Measurements from ENCODE around the gene SPTAN1.

The SPTAN1 gene

DNA sequence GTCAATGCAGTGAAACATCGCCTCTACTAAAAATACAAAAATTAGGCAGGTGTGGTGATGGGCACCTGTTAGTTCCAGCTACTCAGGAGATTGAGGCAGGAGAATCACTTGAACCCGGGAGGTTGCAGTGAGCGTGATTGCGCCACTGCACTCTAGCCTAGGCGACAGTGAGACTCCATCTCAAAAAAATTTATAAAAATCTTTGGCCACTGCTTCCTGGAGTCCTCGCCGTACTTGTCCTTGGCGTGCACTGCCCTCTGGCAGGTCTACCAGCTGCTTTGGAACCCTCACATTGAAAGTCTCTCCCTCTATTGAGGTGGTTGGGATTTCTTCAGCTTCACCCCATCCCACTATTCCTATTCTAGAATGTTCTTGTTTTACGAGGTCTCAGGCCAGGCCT lies 79.2 kb downstream of the SPTAN1 start:
- no peak for DNase-seq

DNA sequence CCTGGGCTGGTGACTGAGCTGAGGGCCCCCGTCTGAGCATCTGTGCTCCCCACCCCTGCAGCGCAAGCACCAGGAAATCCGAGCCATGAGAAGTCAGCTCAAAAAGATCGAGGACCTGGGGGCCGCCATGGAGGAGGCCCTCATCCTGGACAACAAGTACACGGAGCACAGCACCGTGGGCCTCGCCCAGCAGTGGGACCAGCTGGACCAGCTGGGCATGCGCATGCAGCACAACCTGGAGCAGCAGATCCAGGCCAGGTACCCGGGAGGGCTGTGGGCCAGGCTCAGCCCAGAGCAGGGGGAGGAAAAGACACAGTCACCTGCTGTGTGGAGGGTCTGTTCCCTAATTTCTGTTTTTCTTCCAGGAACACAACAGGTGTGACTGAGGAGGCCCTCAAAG lies 79.7 kb downstream of the SPTAN1 start:
- DNase-seq = no peak

DNA sequence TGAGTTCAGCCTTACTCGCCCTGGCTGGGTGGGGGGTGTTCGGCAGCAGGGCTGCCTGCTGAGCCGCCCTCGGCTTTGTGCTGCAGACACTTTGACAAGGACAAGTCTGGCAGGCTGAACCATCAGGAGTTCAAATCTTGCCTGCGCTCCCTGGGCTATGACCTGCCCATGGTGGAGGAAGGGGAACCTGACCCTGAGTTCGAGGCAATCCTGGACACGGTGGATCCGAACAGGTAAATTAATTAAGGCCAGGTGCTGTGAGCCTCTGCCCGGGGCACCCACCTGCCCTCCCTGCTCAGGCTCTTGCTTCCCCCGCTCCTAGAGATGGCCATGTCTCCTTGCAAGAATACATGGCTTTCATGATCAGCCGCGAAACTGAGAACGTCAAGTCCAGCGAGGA lies 80.1 kb downstream of the SPTAN1 start:
- DNase-seq = no peak

DNA sequence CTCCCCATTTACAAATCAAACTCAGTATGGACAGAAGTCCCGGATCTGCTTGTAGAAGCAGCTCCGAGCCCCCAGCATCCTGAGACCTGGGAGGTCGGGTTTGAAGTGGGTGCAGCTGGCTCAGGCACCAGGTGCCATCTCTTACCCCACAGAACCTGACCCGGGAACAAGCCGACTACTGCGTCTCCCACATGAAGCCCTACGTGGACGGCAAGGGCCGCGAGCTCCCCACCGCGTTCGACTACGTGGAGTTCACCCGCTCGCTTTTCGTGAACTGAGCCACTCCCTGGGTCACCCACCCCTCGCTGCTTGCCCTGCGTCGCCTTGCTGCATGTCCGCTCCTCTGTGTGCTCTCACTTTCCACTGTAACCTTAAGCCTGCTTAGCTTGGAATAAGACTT lies 80.7 kb downstream of the SPTAN1 start:
- DNase-seq = no peak

DNA sequence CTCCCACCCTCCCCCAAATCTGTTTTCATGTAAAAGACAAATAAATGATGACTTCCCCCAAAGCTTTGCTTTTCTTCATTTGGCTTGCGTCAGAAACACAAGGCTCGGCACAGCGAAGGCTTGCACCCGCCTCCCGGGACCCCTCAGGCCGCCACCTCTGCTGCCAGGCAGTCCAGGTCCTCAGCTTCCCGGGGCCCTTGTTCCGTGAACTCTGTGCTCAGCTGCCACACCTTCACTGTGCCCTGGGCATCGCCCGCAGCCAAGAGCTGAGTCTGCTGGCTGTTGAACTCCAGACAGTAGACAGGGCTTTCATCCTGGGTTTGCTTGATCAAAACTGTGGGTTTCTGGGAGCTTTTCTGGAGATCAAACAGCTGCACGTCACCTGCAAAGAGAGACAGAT lies 81.2 kb downstream of the SPTAN1 start:
- no peak for DNase-seq

DNA sequence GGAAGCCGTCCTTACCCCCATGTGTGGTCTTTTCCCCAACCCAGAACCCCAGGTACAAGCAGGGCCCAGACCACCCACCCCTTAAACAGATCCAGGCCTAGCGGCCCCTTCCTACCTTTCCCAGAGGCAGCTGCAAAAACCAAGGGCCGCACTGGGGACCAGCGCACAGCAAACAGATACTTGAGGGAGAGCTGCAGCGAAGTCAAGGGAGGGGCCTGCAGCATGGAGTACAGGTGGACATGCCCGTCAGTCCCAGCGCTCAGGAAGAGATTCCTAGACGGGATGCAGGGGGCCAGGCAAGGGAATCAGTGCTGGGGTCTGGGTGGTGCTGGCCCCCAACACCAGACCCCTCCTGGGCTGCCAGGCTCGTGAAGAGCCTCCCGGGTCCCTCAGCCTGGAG lies 81.7 kb downstream of the SPTAN1 start:
- DNase-seq = no peak

DNA sequence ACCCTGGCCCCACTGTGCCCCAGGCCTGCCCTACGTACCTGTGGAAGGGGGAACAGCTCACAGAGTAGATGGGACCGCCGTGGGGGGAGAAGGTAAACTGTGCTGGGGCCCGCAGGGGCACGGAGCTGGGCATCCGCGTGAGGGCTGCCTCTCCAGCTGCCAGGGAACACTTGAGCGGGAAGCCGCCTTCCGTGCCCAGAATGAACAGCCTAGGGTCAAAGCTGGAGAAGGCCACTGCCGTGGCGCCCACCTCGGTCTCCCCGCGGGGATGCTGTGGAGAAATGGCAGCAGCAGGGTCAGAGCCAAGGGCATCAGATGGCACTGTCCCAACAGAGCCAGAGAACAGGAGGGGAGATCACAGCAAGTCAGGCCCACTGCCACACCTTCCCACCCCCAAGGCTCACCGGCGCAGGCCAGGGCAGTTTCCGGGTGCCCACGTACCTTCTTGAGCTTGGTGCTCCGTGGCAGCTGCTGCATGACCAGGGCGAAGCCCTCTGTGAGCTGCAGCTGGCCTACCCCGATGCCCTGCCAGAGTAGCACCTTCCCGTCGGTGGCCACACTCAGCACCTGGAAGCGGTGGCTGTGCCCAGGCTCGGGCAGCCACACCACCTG lies 82.4 kb downstream of the SPTAN1 start:
- DNase-seq = no peak

DNA sequence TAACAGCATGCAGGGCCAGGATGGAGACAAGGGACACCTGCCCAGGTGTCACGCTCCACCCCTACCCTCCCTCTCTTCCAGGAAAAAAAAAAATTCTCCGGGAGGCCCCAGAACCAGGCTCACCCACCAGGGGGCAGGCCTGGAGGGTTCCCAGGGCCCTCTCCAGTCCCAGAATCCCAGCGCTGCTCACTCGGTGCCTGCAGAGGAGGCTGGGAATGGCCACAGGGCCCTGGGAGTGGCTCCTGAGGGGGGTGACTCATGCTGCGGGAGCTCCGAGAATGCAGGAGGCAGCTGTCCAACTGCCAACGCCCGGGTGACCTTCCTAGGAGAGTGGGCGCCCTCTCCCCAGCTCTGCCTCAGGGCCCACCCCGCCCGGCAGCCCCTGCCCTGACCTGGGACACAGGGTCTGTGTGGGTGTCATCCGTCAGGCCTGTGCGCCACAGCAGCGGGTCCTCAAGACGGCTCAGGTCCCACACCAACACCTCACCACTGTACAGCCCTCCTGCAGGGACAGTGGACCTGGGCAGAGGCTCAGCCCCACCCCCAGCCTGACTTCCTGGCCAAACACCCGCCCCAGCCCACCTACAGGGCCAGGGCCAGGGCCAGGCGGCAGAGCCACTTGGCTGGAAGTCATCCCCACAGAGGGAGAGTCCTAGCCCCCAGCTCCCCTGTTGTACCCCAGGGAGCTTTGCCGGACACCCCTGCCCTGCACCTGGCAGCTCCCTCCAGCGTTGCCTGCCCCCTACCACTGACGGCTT lies 83.1 kb downstream of the SPTAN1 start:
- peak in 6 of 56 donors; percentile 15 to 41 (median 25) for DNase-seq

DNA sequence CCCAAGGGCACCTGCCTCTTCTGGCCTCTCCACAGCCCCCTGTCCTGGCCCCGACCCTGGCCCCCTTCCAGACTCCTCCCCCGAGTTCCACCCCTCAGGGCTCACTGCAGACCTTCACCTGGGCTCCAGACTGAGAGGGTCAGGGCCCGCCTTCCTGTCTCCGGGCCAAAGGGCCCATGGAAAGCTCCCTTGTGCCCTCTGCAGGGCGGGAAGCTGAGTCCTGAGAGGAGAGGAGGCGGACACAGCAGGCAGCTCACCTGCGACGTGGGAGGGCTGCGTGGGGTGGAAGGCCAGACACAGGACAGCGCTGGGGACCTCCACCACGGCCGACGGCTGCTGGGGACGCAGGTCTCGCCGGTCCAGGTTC lies 83.6 kb downstream of the SPTAN1 start:
- no peak for DNase-seq

DNA sequence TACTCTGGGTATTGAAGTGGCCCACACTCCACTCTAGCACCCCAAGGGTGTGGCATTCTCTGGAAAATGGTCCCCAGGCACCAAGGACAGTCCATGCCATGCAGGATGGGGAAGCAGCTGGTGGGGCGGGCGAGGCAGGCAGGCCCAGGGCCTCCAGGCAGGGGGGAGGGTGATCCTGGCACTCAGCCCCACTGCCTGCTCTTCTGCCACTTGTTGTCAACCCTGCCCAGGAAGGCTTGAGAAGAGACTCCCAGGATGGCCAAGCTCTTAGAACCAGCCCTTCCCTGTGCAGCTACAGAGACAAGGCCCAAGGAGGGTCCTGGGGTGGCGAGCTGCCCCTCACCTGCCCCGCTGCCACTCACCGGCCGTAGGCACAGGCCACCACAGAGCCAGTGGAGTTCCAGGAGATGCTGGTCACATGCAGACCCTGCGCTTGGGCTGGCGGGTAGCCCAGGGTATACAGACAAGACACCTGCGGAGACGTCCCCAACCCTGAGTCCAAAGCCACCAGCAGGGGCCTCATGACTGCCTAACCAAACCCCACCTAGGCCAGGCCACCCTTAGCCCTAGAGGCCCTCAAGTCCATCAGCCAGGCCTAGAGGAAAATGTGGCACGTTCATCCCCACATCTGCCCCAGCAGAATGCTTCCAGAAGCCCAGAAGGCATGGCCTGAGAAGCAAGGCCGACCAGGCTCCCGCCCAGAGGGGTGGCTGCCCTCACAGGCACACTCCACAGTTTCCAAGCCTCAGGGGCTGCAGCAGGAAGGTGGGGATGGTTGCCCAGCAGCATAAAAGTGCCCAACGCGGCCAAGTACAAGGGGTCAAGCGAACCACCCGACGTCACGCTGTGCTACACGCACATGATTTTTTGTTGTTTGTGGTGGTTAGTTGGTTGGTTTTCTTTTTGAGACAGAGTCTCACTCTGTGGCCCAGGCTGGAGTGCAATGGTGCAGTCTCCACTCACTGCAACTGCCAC lies 84.5 kb downstream of the SPTAN1 start:
- no peak for DNase-seq

DNA sequence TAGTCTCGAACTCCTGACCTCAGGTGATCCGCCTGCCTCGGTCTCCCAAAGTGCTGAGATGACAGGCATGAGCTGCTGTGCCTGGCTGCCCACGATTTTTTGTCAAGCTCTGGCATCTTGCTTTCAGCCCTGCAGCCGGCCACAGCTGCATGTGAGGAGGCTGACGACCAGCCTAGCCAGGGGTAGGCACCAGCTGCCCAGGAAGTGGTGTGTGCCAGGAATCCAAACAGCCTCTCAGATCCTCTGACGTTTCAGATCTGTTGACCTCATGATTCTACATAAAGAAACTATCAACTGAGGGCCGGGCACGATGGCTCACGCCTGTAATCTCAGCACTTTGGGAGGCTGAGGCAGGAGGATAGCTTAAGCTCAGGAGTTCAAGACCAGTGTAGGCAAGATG lies 85.3 kb downstream of the SPTAN1 start:
- DNase-seq = peak in 16 of 56 donors; percentile 15 to 66 (median 31)

DNA sequence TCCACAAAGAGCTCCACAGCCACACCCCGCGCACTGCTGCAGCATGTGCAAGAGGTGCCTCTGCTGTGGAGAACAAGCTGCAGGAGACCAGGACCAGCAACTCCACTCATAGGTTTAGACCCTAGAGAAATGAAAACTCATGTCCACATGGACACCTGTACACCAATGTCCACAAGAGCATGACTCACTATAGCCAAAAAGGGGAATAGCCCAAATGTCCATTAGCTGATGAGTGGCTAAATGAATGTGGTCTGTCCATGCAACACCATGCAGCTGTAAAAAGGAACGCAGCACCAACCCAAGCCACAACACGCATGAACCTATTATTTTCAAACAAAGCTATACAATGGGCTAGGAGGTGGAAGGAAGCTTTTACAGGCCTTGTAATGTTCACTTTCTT lies 86.2 kb downstream of the SPTAN1 start:
- DNase-seq = no peak

DNA sequence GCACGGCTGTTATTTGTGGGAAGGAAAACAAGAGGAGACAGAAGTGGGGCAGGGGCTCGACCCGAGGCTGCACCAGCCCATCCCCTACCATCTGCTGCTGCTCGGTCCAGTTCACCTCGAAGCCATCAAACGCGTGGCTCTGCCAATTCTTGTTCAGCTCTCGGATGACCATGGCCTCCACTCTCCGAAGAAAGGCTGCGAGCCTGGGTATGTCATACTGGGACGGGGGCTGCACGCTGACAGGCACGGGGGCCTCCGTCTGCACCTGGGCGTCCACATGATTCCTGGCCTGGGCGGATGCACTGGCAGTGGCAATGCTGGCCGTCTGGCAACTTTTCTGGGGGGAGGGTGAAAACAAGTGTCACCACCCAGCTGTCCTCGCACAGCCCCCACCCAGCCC lies 88.2 kb downstream of the SPTAN1 start:
- no peak for DNase-seq

DNA sequence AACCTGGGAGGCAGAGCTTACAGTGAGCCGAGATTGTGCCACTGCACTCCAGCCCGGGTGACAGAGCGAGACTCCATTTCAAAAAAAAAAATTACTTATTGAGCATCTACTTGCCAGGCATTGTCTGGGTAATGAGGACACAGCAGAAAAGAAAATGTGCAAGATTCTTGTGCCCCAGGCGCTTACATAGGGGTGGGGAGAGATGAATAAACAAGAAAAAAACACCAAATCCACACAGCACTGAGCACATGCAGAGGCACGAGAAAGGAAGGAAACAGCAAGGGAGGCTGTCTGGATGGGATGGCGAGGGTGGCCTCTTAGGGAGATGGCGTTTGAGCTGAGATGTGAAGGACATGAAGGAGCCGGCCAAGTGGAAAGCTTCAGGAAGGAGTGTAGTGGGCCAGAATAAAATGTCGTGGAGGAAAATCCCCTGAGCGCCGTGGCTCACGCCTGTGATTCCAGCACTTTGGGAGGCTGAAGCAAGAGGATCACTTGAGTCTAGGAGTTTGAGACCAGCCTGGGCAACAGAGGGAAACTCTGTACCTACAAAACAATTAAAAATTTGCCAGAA lies 90.4 kb downstream of the SPTAN1 start:
- DNase-seq = no peak

DNA sequence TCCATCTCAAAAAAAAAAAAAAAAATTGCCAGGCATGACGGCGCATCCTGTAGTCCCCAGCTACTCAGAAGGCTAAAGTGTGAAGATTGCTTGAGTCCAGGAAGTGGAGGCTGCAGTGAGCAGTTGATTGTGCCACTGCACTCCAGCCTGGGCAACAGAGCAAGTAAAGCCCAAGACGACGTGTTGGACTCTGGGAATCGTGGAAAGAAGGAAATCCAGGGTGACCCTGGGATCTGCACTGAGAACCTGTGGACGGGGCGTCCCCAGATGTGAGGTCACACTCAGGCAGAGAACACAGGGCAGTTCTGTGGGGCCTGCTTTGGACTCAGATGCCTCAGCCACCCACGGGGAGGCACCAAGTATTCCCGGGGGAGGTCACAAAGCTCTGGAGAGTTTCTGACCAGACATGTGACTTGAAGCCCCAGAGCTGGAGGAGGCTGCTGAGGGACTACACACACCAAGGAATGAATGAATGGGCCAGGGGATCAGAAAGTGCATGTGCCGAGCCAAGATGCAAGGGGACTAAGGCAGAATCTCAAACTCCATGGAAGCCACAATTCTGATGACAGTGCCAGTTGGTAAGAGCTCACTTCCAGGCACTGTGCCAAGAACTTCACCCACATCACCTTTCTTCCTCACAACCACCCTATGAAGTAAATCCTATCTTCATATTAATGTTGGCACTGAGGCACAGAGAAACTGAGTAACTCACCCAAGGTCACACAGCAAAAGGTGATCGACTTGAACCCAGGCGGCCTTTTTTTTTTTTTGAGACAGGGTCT lies 91.3 kb downstream of the SPTAN1 start:
- no peak for DNase-seq

DNA sequence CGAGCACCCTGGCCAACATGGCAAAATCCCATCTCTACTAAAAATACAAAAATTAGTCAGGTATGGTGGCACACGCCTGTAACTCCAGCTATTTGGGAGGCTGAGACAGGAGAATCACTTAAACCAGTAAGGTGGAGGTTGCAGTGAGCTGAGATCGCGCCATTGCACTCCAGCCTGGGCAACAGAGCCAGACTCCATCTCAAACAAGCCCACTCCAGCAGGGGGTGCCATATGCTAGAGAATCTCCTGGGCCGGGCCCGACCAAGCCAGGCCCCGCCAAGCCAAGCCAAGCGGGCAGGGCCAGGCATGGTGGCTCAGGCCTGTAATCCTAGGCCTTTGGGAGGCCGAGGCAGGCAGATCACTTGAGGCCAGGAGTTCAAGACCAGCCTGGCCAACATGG lies 95.8 kb downstream of the SPTAN1 start:
- DNase-seq = peak in 1 of 56 donors; percentile 14

DNA sequence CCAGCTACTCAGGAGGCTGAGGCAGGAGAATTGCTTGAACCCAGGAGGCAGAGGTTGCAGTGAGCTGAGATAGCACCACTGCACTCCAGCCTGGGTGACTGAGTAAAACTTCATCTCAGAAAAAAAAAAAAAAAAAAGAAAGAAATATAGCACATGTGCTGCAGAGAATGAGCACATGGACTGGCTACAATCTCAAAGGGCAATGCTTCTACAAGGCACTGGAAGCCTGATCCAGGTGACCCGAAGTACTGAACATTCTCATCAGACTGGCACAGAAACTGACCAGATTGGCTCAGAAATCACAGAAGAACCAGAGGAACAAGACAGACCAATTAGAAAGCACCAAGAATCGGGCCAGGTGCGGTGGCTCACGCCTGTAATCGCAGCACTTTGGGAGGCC lies 99.4 kb downstream of the SPTAN1 start:
- no peak for DNase-seq

DNA sequence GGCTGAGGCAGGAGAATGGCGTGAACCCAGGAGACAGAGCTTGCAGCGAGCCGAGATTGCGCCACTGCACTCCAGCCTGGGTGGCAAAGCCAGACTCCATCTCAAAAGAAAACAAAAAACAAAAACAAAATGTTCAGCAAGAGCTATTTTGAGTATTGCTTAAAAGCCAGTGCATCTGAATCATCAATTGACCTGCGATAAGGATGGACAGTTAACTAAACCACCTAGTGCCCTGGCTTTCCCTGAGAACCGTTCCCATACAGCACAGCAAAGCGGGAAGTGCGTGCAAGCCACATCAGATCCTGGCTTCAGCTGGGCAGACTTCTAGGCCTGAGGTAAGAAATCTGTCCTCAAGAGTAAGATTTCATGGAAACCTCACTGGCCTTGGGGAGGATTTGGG lies 101.5 kb downstream of the SPTAN1 start:
- DNase-seq = no peak

DNA sequence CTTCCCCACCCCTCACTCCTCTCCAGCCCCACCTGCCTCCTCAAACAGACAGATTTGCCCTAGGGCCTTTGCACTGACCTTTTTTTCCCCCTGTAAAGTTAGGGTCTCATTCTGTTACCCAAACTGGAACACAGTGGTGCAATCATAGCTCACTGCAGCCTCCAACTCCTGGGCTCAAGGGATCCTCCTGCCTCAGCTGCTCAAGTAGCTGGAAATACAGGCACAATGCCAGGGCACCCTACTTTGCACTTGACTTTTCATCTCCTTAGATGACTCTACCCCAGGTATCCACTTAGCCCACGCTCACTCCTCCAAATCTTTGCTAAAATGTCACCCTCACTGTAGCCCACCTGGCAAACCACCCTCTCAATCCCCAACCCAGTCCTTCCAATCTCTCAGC lies 102.1 kb downstream of the SPTAN1 start:
- no peak for DNase-seq

DNA sequence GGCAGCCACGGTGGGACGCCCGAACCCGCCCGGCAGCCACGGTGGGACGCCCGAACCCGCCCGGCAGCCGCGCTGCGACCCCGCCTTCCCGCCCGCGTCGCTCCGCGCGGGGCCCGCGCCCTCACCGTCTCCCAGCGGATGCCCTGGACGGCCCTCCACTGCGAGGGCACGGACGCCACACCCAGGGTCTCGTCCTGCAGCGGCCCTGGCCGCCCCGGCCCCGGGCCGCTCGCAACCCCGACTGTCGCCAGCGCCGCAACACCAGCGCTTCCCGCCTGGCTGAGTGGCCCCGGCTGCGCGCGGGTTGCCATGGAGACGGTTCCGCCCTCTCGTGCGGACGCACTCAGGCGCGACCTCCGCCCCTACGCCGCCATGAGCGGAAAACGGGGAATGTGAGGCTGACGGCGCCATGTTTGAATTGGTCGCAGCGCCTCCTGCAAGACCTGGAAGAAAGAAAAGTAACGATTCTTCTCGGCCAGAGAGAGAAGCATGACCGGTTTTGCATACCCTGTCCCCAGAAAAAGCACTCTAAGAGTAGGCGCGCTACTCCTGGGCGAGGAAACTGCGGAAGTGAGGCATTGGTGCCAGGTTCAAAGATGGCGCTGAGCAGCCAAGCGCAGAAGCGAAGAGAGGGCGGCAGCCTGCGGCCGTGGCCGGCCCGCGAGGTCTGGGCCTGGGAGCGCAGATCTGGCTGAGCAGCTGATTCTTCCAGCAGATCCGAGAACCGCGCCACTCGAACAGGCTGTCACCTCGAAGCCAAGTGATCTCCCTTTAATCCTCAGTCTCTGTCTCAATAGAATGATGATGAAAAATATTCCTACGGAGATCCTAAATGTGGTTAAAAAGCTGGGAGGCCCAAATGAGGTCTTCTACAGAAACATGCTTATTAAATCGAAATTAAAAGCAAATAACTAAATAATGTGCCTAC lies 104.3 kb downstream of the SPTAN1 start, which contains the start of gene DYNC2I2:
TSS of gene DYNC2I2 (minus strand) at position 432 of the 928 bp plus-strand sequence. CDS start at position 311, 121 bp downstream.
- DNase-seq = peak; percentile 36 to 97 (median 86)

All from amygdala (tissue), 56 donors.